GM18868 (cell line): ENCODE data around the gene IGFBP5.

Source experiments
- ATAC-seq: cut with Tn5 transposase; IDR thresholded peaks from one replicate; pipeline ENCODE4 v1.9.1; 2021; ENCODE audit warnings: mild to moderate bottlenecking, moderate library complexity; ENCODE audit not compliant: unreplicated experiment

The IGFBP5 gene

DNA sequence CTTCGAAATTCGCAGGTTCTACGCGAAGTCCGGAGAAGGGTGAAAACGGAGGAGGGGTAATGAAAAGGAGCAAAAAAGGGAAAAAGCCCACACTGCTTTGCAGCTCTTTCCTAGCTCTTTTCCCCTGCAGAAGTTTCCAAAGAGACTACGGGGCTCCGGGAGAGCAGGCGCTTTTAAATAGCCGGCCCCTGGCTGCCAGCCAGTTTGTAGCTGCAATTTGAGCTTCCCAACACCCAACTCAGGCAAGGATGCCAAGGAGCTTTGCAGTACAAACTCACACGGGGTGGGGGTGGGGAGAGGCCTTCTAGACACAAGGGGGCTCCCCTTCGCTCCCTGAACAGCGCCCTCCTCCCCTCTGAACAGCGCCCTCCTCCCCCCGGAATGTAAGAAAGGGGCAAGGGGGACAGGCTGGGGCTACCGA lies at the start of gene IGFBP5:
TSS of gene IGFBP5 (minus strand) at position 149 of the 421 bp plus-strand sequence. CDS start 774 bp downstream, outside the sequence.
- ATAC-seq, result no peak

DNA sequence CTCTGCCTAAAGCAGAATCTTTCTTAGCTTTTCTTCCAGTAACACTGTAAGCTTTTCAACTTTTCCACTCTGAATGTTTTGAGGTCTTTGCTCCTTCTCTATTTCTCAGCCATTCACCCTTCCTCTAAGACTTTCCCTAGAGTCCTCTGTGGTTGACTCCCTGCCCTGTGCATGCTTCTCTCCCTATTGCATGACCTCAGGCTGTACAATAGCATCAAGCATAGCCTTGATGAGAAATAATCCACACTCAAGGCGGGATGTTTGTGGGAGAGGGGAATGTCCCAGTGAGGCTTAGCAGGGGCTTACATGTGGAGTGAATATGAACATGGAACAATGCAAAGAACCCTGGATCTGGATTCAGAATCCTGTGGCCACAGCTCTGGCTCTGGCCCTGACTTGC lies 48.4 kb upstream of the IGFBP5 start:
- no peak for ATAC-seq

DNA sequence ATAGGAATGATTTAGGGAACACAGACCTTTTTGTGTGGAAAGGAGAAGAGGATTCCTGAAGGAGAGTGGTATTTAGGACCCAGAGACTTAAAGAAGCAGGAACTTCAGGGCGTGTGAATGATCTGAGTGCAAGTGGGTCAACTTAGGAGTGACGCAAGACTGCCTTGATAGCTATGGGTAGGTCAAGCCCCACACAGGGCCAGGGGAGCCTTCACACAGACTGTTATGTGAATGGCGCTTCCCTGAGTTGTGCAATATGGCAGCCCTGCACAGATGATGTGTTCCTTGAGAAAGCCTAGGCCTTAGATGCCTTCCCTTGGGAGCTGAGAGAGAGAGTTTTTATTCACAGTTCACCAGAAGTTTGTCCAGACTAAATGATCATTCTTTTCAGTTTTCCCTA lies 47.1 kb upstream of the IGFBP5 start:
- no peak for ATAC-seq

- no peak for ATAC-seq
These were observed 45.9 kb upstream of the IGFBP5 start for GRCh38 chr2:216741223-216741593.

- ATAC-seq, result no peak
These were observed 45.3 kb upstream of the IGFBP5 start for GRCh38 chr2:216740557-216741222.

- no peak for ATAC-seq
These were observed 43.7 kb upstream of the IGFBP5 start for GRCh38 chr2:216739035-216739434.

DNA sequence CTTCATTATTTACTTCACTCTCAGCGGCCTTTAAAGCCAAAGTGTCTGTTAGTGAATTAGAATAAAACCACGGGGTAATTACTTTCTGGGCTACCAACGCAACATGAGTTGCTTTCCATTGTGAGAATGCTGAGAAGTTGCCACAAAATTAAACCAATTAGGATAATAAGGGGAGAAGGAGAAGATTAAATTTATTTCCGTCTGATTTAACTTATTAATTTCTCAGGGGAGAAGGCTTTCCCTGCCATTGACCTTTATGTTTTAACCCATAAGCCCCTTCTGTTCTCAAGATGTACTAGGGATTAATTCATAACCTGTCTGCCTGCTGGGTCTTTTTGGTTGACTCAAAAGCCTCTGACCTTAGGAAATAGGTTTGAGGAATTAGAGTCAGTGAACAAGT lies 42.3 kb upstream of the IGFBP5 start:
- ATAC-seq, result no peak

DNA sequence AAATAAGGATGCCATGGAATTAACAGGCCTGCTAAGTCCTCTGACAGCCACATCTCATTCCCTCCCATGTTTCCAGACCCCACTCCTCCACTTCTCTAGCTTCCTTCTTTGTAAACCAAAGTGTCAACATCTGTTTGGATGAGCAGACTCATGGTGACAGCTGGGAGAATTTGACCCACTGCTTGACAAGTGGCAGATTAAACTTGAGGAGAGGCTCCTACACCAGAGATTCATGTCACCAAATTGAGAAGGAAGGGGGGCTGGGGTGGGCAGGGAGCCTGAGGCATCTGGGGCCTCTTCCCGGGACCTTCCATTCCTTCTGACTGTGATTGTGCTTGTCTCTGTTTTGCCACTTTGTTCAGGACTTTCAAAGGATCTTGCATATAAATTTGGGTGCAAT lies 41.0 kb upstream of the IGFBP5 start:
- ATAC-seq, result no peak

GRCh38 chr2:216735668-216736067 lies 40.3 kb upstream of the IGFBP5 start:
- ATAC-seq, result no peak

- ATAC-seq, result no peak
These were observed 39.7 kb upstream of the IGFBP5 start for GRCh38 chr2:216735086-216735485.

DNA sequence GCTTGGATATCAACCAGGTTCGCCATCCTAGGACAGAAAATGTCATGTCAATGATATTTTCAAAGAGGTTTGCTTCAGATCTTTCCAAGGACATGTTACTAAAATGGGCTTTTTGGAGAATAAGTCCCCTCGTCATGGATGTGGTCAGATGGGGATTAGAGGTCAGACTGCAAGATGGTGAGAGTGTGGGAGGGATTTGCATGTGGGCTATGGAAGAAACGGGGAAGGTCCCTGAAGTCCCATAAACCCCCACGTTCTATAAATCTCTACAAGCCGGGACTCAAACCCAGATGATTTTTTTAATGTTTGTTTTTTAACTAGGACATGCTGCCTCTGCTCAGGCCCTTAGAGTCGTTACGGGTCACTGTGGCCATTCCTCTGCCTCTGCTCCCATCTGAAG lies 37.7 kb upstream of the IGFBP5 start:
- ATAC-seq, result no peak

GRCh38 chr2:216732334-216732733 lies 37.0 kb upstream of the IGFBP5 start:
- no peak for ATAC-seq

- ATAC-seq, result no peak
These were observed 36.1 kb upstream of the IGFBP5 start for GRCh38 chr2:216731465-216731864.

DNA sequence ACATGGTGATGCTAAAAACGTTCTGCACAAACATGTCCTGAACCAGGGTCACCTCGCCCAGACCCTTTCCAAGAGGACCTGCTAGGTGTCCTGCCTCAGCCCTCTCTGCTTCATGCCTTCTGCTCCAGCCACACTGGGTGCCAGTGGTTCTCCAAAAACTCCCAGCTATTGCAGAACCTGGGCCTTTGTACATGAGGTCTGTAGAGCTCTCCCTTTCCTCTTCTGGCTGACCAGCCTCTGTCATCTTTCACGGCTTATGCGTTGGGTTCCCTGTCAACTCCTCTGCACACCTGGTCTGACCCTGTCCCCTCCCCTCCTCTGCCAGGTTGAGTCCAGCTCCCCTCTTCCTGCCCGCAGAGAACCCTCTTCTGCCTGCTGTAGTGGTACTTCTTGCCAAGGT lies 35.5 kb upstream of the IGFBP5 start:
- no peak for ATAC-seq

DNA sequence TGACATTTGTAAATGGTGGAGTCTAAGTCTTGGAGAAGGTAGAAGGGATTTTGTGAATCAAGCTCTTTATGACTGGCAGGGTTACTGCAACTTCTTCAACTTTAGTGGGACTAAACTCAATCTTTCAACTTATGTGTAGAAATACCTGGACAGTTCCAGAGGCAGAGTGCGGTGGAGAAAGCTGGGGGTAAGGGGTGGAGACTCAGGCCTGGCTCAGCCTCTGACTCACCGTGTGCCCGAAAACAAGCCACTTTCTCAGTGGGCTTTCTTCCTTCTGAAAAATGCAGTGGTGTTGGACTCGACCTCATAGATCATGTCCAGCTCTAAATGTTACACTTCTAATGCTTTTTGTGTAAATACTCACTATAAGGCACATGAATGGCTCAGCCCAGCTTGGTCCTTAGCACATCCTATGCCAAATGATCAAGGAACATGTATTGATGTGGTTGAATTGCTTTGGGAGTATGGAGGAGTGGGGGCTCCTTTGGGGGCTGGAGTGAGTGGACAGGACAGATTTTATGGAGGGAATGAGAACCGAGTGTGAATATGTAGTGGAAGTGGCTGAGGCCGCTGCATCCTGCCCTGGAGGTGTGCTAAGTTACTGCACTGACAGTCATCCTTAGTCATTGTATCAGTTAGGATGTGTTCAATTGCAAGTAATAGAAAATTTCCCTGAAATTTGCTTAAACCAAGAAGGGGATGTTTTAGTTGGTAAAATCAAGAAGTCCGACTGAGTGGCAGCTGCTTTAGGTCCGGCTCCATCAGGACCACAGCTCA lies 32.2 kb upstream of the IGFBP5 start:
- no peak for ATAC-seq

- no peak for ATAC-seq
These were observed 28.8 kb upstream of the IGFBP5 start for GRCh38 chr2:216724190-216724589.

- ATAC-seq, result no peak
These were observed 25.8 kb upstream of the IGFBP5 start for GRCh38 chr2:216721141-216721540.

DNA sequence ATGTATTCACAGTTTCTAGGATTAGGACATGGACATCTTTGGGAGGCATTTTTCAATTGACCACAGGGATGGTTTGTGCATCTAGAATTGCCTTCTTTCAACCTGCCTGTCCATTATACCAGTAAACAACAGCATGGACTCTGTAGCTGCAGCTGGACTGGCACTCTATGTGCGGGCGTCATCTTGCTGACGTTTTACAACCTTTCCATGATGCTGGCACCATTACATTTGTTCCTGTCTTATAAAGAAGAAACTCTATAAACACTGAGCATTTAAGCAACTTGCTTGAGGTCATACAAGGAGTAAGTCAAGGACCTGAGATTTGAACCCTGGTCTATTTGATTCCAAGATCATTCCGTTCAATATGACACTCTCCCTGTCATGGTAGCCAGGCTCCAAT lies 25.4 kb upstream of the IGFBP5 start:
- ATAC-seq, result no peak

DNA sequence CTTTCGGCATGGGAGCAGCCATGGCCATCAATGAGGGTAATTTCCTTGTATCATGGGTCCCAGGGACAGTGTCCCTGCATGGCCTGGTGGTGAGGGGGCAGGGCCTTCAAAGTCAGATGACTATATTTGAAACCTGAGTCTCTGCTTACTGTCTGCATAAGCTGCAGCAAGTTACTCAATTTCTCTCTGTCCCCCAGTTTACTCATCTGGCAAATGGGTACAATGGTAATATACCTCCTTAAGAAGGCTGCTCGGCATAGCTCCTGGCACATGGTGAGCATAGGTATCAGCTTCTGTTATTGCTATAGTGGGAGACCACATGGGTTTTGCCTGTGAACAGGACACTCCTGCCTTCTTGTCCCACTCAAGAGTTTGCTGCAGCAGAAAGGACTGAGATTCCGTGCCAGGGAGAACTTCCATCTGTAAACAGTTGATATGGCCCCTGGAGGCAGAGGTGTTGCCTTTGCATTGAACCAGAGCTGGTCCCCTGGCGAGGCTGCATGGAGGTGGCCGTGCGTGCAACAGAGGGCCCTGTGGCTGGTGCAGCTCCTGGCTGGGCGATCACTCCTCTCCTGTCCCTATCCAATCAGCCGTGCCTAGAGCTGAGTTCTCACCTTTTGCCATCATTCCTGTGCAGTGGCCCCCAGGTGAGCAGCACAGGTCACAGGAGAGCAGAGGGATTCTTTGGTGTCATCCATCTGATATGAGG lies 22.7 kb upstream of the IGFBP5 start:
- no peak for ATAC-seq

GRCh38 chr2:216717491-216717901 lies 22.1 kb upstream of the IGFBP5 start:
- ATAC-seq, result no peak

DNA sequence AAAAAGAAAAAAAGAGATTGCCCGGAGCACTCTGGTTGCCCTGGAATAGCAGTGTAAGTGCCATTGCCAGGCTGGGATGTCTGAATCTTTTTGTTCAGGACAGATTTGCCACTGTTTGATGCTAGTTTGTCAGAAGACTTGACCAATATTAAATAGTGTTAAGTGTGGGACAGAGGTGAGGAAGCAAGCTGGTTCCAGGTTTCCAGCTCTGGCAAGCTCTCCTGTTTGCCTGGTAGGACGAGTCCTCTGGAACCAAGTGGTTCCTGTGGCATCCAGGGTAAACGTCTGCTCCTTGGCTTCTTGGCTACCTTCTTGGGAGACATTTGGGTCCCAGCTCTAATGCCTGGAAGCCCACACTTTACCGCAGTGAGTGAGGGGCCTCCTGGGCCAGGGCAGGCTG lies 20.8 kb upstream of the IGFBP5 start:
- no peak for ATAC-seq

DNA sequence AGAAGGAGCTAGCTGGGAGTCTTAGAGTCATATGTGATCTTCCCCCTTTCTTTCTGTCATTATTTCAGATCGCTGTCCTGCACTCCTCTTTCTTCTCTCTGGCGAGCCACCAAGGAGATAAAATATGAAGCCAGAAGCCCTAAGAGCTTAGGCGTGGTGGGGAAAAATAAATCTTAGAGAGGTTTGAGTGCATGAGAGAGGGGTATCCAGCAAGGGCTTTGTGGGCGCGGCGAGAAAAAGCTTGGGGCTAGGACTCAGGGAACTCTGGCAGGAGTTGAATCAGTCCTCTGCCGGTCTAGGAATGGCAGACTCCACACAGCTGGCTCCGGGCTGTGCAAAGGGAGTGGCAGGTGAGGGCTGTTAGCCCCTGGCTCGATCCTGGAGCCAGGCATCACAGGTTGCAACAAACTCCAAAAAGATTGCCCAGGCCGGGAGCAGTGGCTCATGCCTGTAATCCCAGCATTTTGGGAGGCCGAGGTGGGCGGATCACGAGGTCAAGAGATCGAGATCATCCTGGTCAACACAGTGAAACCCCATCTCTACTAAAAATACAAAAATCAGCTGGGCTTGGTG lies 20.1 kb upstream of the IGFBP5 start:
- no peak for ATAC-seq
